Caco-2 (cell line): Measurements from ENCODE around the gene HSD17B3. TPM values are rescaled to one million over a fixed set of nuclear protein-coding genes. Genes with fewer than 3 reads are reported as not detected.

Experiments
- BruUV-seq: library from RNA; stranded (reverse); fragments of 400-500 nt; replicated peaks from 2 replicates; lab custom pipeline; 2021; lab: Mats Ljungman, UMichigan
- CTCF ChIA-PET: fragments of 300-600 bp; sonication (Branson Sonifier 250); formaldehyde crosslinking; loops from one replicate; lab custom pipeline; 2022; ENCODE audit warnings: antibody characterized with exemption; lab: Charles Lee
- POLR2A ChIA-PET: fragments of 300-600 bp; sonication (Branson Sonifier 250); formaldehyde crosslinking; loops from one replicate; lab custom pipeline; 2022; ENCODE audit warnings: antibody characterized with exemption; lab: Charles Lee
- DNase-seq, 2 experiments: peaks; one replicate each; pipeline versions ENCODE4 v3.0.0 to v3.0.0-alpha.2; 2020 to 2022
- H3K27me3 ChIP-seq: replicated peaks from 2 replicates; pipeline ENCODE4 v1.6.0; 2011; ENCODE audit warnings: low read length; ENCODE audit not compliant: control insufficient read depth, insufficient read depth
- H3K36me3 ChIP-seq: 2 replicates; pipeline ENCODE4 v1.5.1; 2011; ENCODE audit warnings: low read length; ENCODE audit not compliant: control insufficient read depth, insufficient read depth
- H3K4me1 ChIP-seq: fragments of 250-450 bp; sonication (Bioruptor Pico); 2 replicates; pipeline ENCODE4 v1.5.1; 2020; ENCODE audit warnings: mild to moderate bottlenecking
- H3K4me3 ChIP-seq: 2 replicates; pipeline ENCODE4 v1.5.1; 2011; ENCODE audit warnings: low read depth, mild to moderate bottlenecking, control low read depth, low read length
- H3K9me3 ChIP-seq: fragments of 250-450 bp; sonication (Bioruptor Pico); 2 replicates; pipeline ENCODE4 v1.5.1; 2020; ENCODE audit warnings: mild to moderate bottlenecking, moderate library complexity
- H3K27ac Mint-ChIP-seq: one replicate; pipeline ENCODE4 v1.8.0; 2022; ENCODE audit warnings: mixed read lengths; ENCODE audit not compliant: unreplicated experiment
- H3K27me3 Mint-ChIP-seq: one replicate; pipeline ENCODE4 v1.8.0; 2022; ENCODE audit warnings: mixed read lengths; ENCODE audit not compliant: insufficient read depth, unreplicated experiment
- H3K36me3 Mint-ChIP-seq: one replicate; pipeline ENCODE4 v1.8.0; 2022; ENCODE audit warnings: mild to moderate bottlenecking, mixed read lengths; ENCODE audit not compliant: insufficient read depth, unreplicated experiment
- H3K4me1 Mint-ChIP-seq: one replicate; pipeline ENCODE4 v1.8.0; 2022; ENCODE audit warnings: low read depth, mixed read lengths; ENCODE audit not compliant: unreplicated experiment
- H3K4me3 Mint-ChIP-seq: one replicate; pipeline ENCODE4 v1.8.0; 2022; ENCODE audit warnings: mild to moderate bottlenecking, moderate library complexity, mixed read lengths; ENCODE audit not compliant: unreplicated experiment
- H3K9me3 Mint-ChIP-seq: one replicate; pipeline ENCODE4 v1.8.0; 2022; ENCODE audit warnings: mixed read lengths; ENCODE audit not compliant: unreplicated experiment
- CTCF ChIP-seq, 2 experiments: fragments of 200-600 bp in 1 of 2; IDR thresholded peaks; 1 replicate in 1 of 2; 2 replicates in 1 of 2; pipeline versions ENCODE4 v1.5.1 to v1.8.0; 2011 to 2022; ENCODE audit warnings: antibody characterized with exemption in 1 of 2, control low read depth in 1 of 2, inconsistent platforms in 1 of 2, low read depth in 1 of 2, low read length in 1 of 2, mild to moderate bottlenecking in 1 of 2, moderate library complexity in 1 of 2; ENCODE audit not compliant: insufficient read depth in 1 of 2, severe bottlenecking in 1 of 2, unreplicated experiment in 1 of 2
- intact Hi-C: fragments of 100-400 bp; cut with micrococcal nuclease; formaldehyde crosslinking; loops from one replicate; pipeline ENCODE4 v1.10.0; 2022; ENCODE audit not compliant: unreplicated experiment
- total RNA-seq: library from RNA; stranded (reverse); gene quantifications from 2 replicates; pipeline ENCODE4 v1.2.3, GENCODE V29; 2022

Gene HSD17B3
- total RNA-seq, 1 experiment from 2014 or later: not detected

- intact Hi-C loops: no loop called here
- peaks cover 5% of the 10 kb centered on the region for H3K36me3 ChIP-seq
- no peak for TF ChIP-seq CTCF (IDR thresholded peaks at IDR 0.05; ENCODE audit: insufficient read depth in 1 of 2, low read depth in 1 of 2, low read length in 1 of 2, severe bottlenecking in 1 of 2, unreplicated experiment in 1 of 2)
- peaks cover 41% of the 10 kb centered on the region for H3K36me3 Mint-ChIP-seq
- no peaks in the 10 kb centered on the region for H3K9me3 Mint-ChIP-seq
- no peaks in the 10 kb centered on the region for H3K27me3 Mint-ChIP-seq
- POLR2A ChIA-PET: no interaction called here
- no peaks in the 10 kb centered on the region for H3K4me1 Mint-ChIP-seq
- peak overlapping the region; percentile 50 for H3K27ac Mint-ChIP-seq
- BruUV-seq: no TSS peak
- CTCF ChIA-PET: no interaction called here
- H3K4me3 ChIP-seq: no peak overlapping the region
- H3K4me1 ChIP-seq: peaks cover 41% of the 10 kb centered on the region
- H3K27me3 ChIP-seq: no peaks in the 10 kb centered on the region
- no peaks in the 10 kb centered on the region for H3K9me3 ChIP-seq
- no peak for DNase-seq
- H3K4me3 Mint-ChIP-seq: no peak overlapping the region
Measured at GRCh38 chr9:96345551-96345950, 43.6 kb upstream of the HSD17B3 start.

GRCh38 chr9:96344458-96345180 is 42.6 kb upstream of the HSD17B3 start:
- H3K27me3 ChIP-seq: no peaks in the 10 kb centered on the region
- peaks cover 5% of the 10 kb centered on the region for H3K36me3 ChIP-seq
- no peaks in the 10 kb centered on the region for H3K9me3 ChIP-seq
- Mint-ChIP-seq H3K36me3 (peaks cover 49% of the 10 kb centered on the region), H3K27ac (no peak overlapping the region), H3K27me3 (no peaks in the 10 kb centered on the region), H3K4me1 (peaks cover 7% of the 10 kb centered on the region), H3K4me3 (no peak overlapping the region), H3K9me3 (no peaks in the 10 kb centered on the region)
- TF ChIP-seq CTCF (IDR thresholded peaks at IDR 0.05; ENCODE audit: insufficient read depth in 1 of 2, low read depth in 1 of 2, low read length in 1 of 2, severe bottlenecking in 1 of 2, unreplicated experiment in 1 of 2): no peak
- peak; percentile 74 to 91 for DNase-seq
- BruUV-seq: no TSS peak
- peaks cover 48% of the 10 kb centered on the region for H3K4me1 ChIP-seq
- intact Hi-C loops: loop anchor here (1.0 kb wide), 1 partner anchor 33 kb away; no protein-coding TSS in a partner anchor
- POLR2A ChIA-PET: interaction anchor here (0.6 to 0.7 kb wide), 4 partner anchors 34 to 511 kb away, joined by 6 to 11 read pairs (median 10); no protein-coding TSS in a partner anchor
- no peak overlapping the region for H3K4me3 ChIP-seq
- CTCF ChIA-PET: interaction anchor here (0.6 to 1.0 kb wide), 6 partner anchors 17 to 1289 kb away, joined by 3 to 9 read pairs (median 5); partner anchors contain the start of gene NCBP1

GRCh38 chr9:96343515-96344360 is 41.8 kb upstream of the HSD17B3 start:
- H3K27me3 ChIP-seq: no peaks in the 10 kb centered on the region
- Mint-ChIP-seq H3K27ac (peak overlapping the region; percentile 28), H3K4me1 (peaks cover 10% of the 10 kb centered on the region), H3K27me3 (no peaks in the 10 kb centered on the region), H3K9me3 (no peaks in the 10 kb centered on the region), H3K4me3 (no peak overlapping the region), H3K36me3 (peaks cover 46% of the 10 kb centered on the region)
- H3K4me1 ChIP-seq: peaks cover 56% of the 10 kb centered on the region
- H3K4me3 ChIP-seq: no peak overlapping the region
- TF ChIP-seq CTCF (IDR thresholded peaks at IDR 0.05; ENCODE audit: insufficient read depth in 1 of 2, low read depth in 1 of 2, low read length in 1 of 2, severe bottlenecking in 1 of 2, unreplicated experiment in 1 of 2): no peak
- intact Hi-C loops: loop anchor here (1.0 kb wide), 1 partner anchor 34 kb away; no protein-coding TSS in a partner anchor
- ChIA-PET CTCF (interaction anchor here (1.0 kb wide), 1 partner anchor 16 kb away, joined by 5 read pairs; no protein-coding TSS in a partner anchor), POLR2A (interaction anchor here (0.6 kb wide), 1 partner anchor 511 kb away, joined by 3 read pairs; no protein-coding TSS in a partner anchor)
- H3K36me3 ChIP-seq: peaks cover 5% of the 10 kb centered on the region
- no peak for DNase-seq
- BruUV-seq: TSS peak; percentile 25
- no peaks in the 10 kb centered on the region for H3K9me3 ChIP-seq
